HFF-Myc (cell line): ENCODE data around the gene LY6G5C.

Experiments
- DNase-seq: peaks from one replicate; pipeline ENCODE4 v3.0.0-alpha.2; 2011; ENCODE audit warnings: low read depth; ENCODE audit errors: extremely low read depth
- H3K4me3 ChIP-seq: replicated peaks from 2 replicates; pipeline ENCODE4 v1.5.1; 2011; ENCODE audit warnings: low read depth, mild to moderate bottlenecking, control low read depth, low read length
- CTCF ChIP-seq: IDR thresholded peaks from 2 replicates; pipeline ENCODE4 v1.5.1; 2012; ENCODE audit warnings: mild to moderate bottlenecking, low read depth, low read length, control low read depth; ENCODE audit errors: missing control alignments

LY6G5C gene

GRCh38 chr6:31636698-31637596, 43.9 kb downstream of the LY6G5C start:
- no peak for DNase-seq
- no peak for TF ChIP-seq CTCF

GRCh38 chr6:31634969-31635575, 45.8 kb downstream of the LY6G5C start:
- no peak overlapping the region for H3K4me3 ChIP-seq
- no peak for DNase-seq
- no peak for TF ChIP-seq CTCF

More at GRCh38 chr6:31636698-31637596, 43.9 kb downstream of the LY6G5C start:
- H3K4me3 ChIP-seq, result no peak overlapping the region

GRCh38 chr6:31634131-31634530, 46.7 kb downstream of the LY6G5C start:
- H3K4me3 ChIP-seq, result no peak overlapping the region
- no peak for DNase-seq
- TF ChIP-seq CTCF, result no peak

- TF ChIP-seq CTCF, result no peak
- no peak for DNase-seq
- no peak overlapping the region for H3K4me3 ChIP-seq
These were observed 47.4 kb downstream of the LY6G5C start for GRCh38 chr6:31633447-31633846.

- TF ChIP-seq CTCF, result no peak
- DNase-seq, result no peak
- no peak overlapping the region for H3K4me3 ChIP-seq
These were observed 48.5 kb downstream of the LY6G5C start for GRCh38 chr6:31632279-31632946.

GRCh38 chr6:31631681-31632278, 49.1 kb downstream of the LY6G5C start:
- no peak for DNase-seq
- no peak for TF ChIP-seq CTCF
- H3K4me3 ChIP-seq, result no peak overlapping the region
